ENCODE results near the gene KRTAP11-1.

The KRTAP11-1 gene, protein sequence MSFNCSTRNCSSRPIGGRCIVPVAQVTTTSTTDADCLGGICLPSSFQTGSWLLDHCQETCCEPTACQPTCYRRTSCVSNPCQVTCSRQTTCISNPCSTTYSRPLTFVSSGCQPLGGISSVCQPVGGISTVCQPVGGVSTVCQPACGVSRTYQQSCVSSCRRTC

DNA sequence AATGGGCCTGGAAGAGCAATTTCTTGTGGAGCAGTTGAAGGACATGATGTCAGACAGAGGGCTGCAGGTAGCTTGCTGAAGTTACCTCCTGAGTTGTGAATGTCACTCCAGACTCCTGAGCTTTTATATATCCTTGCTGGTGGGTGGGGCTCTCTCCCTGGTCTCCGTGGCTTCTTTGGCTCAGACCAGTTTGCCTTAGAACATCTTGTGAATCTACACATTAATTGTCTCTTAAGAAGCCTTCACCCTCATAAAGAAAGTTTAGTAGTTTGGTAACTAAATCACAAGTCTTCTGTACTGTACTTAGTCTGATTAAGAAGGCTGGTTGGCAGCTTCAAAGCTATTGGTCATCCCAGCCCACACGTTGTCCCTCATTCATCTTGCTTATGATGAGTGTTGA lies at the start of gene KRTAP11-1:
KRTAP11-1 (minus strand) TSS at position 101 of the 400 bp plus-strand sequence; CDS start at position 45, 56 bp downstream.
- DNase-seq (ENCODE audit: low read depth), result no peak

DNA sequence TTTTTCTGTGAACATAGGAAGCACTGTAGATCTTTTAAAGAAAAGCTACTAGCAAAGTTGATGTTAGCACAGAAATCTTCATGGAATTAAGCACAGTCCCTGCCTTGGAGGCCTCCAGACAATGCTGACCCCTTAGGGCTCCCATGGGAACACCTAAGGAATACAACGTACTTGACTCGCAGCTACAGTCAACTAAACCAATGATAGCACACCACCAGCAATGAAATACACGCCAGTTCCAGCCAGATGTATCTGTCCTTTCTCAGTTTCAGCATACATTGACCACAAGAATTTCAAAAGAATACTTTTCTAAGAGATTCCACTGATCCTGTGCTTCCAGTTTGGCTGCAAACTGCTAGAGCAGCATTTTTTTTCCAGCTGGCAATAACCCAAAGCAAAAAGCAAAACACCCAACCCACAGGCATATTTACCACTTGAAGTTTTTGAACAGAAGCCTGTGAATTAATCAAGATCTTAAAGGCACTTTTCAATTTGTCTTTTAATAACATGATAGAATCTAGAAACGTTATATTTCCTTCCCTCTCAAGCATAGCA lies 42.8 kb upstream of the KRTAP11-1 start:
- DNase-seq (ENCODE audit: low read depth), result no peak

DNA sequence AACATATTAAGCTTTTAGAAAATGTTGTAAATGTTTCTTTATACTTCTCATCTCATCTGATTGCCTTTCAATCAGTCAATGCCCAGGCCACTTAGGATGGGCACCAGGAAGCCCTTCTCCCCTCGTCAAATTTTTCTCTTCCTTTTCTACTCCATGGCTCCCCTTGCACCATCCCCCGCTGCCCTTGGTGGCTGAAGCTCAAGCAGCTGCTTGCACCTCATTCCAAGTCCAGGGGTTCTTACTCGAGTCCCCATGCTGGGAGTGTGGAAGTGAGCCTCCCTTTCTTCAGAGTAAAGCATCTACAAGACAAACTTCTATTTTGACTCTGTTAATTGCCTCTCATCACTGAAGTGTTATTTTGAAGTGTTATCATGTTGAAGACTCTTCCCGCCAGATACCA lies 39.7 kb upstream of the KRTAP11-1 start:
- no peak for DNase-seq (ENCODE audit: low read depth)

DNA sequence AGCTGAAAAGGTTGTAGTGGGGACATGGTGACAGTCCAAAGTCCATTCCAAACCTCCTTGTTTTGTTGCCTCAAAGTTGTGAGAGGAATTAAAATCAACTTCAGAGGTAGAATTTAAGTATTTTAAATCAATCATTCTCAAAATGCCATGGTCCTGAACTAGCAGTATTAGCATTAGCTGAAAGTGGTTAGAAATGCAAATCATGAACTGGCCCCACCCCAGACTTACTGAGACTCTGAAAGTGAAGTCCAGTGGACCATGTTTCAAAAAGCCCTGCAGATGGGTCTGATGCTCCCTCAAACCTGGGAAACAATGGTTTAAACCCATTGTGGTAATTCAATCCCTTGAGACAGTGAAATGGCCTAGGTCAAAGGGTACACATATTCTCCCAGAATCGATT lies 36.2 kb upstream of the KRTAP11-1 start:
- no peak for DNase-seq (ENCODE audit: low read depth)

DNA sequence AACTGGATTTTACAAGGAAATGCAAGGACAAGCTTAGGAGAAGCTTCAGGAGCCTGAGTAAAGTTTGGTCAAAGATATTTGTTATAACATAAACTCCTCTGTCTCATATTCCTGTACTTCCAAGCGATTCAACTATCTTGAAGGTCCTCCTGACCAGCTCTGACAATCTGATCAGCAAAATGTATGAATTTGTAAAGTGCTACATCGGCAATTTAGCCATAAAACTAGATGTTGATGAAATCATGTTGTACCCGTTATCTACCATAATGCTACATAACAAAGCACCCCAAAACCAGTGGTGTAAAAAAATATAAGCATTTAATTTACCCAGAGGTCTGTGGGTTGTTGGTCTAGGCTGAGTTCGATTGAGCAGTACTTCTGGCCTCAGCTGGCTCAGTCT lies 19.5 kb upstream of the KRTAP11-1 start:
- DNase-seq (ENCODE audit: low read depth), result no peak

DNA sequence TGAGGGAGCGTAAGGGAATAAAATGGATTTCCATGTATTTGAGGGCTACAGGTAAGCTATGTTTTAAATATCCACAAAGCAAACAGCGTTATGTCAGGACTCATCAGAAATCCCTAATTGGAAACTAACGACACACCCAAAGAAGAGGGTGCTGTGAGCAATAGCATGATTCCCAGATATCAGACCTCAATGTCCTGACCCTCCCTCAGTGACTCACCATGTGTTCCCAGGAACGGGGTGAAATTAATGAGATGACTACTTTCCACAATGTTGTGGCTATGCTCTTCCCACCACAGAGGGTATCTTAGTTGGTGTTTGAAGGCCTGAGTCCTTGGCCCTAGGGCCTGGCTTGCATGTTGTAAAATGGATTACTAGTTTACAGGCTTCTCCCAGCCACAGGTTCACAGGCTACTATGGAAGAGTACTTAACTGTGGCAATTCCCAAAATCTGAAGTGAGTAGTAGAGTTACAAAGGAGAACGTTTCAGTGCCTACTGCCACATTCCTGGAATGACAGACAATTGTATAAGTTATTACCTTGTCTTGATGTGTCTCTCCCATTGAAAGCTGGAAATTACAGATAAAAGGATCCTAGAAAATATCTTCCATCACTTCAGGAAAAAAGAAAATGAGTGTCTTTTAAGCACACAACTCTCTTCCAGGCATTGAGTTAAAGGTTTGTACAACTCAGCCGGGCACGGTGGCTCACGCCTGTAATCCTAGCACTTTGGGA lies 1.7 kb upstream of the KRTAP11-1 start:
- no peak for DNase-seq (ENCODE audit: low read depth)

DNA sequence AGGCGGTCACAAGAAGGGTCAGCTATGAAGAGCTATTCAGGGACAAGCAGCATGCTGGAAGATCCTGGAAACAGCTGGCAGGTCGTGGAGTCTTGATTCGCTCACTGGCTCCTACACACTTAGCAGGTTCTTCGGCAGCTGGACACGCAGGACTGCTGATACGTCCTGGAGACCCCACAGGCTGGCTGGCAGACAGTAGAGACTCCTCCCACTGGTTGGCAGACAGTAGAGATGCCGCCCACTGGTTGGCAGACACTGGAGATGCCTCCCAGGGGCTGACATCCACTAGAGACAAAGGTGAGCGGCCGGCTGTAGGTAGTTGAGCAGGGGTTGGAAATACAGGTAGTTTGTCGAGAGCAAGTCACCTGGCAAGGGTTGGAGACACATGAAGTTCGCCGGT lies 466 bp downstream of the KRTAP11-1 start:
- no peak for DNase-seq (ENCODE audit: low read depth)

DNA sequence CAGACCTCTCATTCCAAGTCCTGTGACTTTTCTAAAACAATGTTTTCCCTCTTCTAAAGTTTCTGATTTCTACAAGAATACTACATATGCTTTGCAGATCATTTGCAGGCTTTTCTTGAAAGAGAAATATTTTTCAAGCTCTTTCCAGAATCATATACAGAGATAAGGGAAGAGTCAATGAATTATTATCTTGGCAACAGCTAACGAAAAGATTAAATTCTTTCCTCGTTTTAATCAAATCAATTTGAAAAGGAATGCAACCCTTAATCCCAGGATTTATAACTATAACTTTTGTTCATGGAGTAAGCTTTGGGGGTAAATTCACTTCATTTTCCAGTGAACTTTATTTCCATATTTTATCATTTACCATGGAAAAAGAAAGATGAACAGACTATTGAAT lies 6.9 kb downstream of the KRTAP11-1 start:
- no peak for DNase-seq (ENCODE audit: low read depth)

DNA sequence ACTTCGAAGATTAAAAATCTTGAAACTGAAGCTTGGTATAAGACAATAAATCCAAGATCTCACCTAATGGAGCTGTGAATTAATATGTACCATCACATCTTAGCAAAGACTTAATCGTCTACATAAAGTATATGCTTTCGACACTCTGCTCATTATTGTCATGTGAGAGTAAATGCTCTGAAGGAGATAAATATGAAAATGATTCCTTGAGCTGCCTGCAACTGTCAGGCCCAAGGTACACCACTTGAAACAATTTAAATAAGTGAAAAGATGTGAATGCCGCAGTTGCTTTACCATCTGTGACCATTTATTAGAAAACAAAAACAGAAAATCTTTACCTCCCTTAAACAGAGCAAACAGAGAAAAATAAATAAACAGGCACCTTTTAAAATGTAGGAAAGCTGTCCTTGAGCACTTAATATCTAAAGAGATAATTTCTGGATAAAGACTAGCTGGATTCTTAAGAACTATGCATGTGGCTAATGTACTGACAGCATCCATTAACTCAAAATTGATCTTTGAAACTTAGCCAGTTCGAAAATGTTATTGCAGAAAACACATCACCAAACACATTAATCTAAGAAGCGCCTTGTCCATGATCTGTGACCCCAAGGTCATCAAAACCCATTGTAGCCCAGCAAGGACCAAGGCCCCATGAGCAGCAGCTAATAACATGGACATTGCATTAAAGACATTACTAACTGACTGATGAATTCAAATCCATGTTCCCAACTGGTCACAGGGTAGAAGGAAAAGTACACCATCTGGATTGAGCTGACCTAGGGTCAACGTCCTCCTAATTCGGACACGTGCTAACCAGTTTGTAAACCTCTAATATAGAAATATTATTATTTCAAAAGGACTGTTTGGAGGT lies 33.5 kb downstream of the KRTAP11-1 start:
- no peak for DNase-seq (ENCODE audit: low read depth)

DNA sequence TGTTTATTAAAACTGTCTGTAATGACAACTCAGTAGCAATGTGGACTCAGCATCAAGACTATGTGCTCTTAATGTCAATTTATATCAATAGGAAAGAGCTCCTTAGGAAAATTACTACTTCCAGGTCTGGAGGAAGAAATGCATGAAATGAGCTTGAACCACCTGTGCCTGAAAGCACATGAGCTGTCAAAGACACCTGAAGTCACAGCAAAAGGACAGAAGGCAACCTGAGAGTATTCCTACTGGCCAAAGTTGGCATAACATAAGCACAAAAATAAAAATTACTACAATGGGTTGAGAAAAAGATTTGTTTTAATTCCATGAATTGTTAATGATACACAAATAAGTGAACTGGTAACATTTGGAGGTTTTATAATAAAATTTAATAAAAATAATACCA lies 38.4 kb downstream of the KRTAP11-1 start:
- DNase-seq (ENCODE audit: low read depth), result no peak

DNA sequence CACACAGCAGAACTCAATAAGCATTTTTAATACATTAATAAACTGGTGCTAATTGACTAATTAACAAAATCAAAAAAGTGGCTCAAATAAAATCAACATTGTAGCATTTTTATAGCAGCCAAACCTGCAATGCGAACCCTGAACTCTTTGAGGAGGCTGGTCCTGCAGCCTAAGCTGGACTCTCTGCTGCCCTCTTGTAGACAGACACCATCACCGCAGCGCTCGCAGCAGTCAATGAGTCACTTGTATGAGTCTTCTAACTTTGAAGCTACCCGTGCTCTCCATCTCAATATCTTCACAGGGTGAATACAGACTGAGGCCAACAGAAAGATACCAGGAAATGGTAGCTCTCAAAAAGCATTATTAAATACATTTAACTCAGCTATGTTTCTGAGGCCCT lies 42.1 kb downstream of the KRTAP11-1 start:
- DNase-seq (ENCODE audit: low read depth), result no peak

DNA sequence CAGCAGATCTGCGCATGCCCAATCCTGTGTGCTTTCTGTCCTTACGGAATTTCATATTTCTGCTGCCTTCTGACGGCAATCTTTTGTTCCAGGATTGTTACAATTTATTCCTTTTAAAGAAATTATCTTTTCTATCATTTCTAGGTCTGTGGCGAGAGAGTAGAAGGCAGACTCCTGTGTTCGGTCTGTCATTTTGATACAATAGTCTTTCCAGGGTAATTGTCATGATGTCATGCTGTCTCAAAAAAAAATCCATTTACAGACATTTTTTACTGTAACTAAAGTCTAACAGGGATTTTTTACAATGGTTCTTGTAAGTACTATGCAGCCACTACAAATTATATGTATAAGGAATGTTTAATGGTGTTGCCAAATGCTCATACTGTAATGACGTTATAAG lies 42.8 kb downstream of the KRTAP11-1 start:
- no peak for DNase-seq (ENCODE audit: low read depth)

DNA sequence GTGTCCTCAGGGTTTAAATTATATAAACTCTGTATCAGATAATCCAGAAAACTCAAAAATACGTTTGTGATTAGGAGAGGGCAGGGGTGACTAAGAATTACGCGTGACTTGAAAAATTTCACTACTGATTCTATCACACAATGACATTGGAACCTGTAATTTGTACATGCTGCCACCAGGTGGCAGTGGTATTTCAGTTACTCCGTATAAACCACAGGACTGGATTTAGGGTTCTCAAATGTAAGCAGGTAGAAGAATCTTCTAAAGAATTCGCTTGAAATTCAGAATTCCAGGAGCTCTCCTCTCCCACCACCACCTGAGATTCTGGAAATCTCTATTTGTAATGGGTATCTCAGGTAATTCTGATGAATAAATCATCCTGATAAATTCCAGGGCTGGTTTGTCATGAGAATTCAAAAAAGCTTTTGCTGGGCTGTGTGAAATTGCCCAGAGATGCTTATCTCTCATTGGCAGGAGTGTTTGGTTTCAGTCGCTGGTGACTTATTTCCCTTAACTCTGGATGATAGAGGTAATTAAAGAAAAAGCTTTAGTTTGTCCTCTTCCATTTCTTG lies 50.1 kb downstream of the KRTAP11-1 start:
- no peak for DNase-seq (ENCODE audit: low read depth)

Measured in EH (cell line).